PC-9 (cell line): ENCODE measurements around the gene CD93.

ENCODE experiments used
- CTCF ChIP-seq: fragments of 200-600 bp; sonication (generic); conservative IDR thresholded peaks from 2 replicates; pipeline ENCODE4 v1.6.1; 2017; ENCODE audit warnings: mixed run types, antibody characterized with exemption, mild to moderate bottlenecking, moderate library complexity
- EZH2 ChIP-seq: fragments of 200-600 bp; sonication (generic); IDR thresholded peaks from 2 replicates; pipeline ENCODE4 v1.8.0; 2017; ENCODE audit warnings: antibody characterized with exemption, low read depth

GRCh38 chr20:23119456-23120216 lies 33.5 kb upstream of the CD93 start:
- TF ChIP-seq CTCF (no peak), EZH2 (no peak)
